A204.1 (cell line): Measurements from ENCODE around the gene PRKACA.

Experiments used
- FAIRE-seq: peaks from 2 replicates; lab custom pipeline; 2012; peaks lifted over from hg19 to GRCh38; lab: Jason Lieb, UNC

Gene PRKACA

GRCh38 chr19:14091813-14092462 is 25.6 kb downstream of the PRKACA start:
- FAIRE-seq = no peak

GRCh38 chr19:14091081-14091812 is 26.3 kb downstream of the PRKACA start:
- FAIRE-seq = no peak

- no peak for FAIRE-seq
Observed at GRCh38 chr19:14090509-14091080, 27.0 kb downstream of the PRKACA start, which contains the start of gene SAMD1. Gene SAMD1, minus strand, starts transcription at chr19:14090751.

- FAIRE-seq = no peak
Observed at GRCh38 chr19:14089662-14090508, 27.7 kb downstream of the PRKACA start.

- no peak for FAIRE-seq
Observed at GRCh38 chr19:14089412-14089661, 28.2 kb downstream of the PRKACA start.

GRCh38 chr19:14088634-14089411 is 28.7 kb downstream of the PRKACA start:
- FAIRE-seq = no peak

- FAIRE-seq = no peak
Observed at GRCh38 chr19:14086098-14086497, 31.5 kb downstream of the PRKACA start.

- FAIRE-seq = no peak
Observed at GRCh38 chr19:14085309-14085995, 32.1 kb downstream of the PRKACA start, which contains the start of gene C19orf67. Gene C19orf67, minus strand, starts transcription at chr19:14085783. Its CDS starts 156 bp downstream, at chr19:14085627.

GRCh38 chr19:14082675-14082960 is 34.9 kb downstream of the PRKACA start:
- no peak for FAIRE-seq

GRCh38 chr19:14081797-14082674 is 35.5 kb downstream of the PRKACA start:
- no peak for FAIRE-seq

GRCh38 chr19:14080887-14081796 is 36.4 kb downstream of the PRKACA start:
- FAIRE-seq = peak; percentile 99

- FAIRE-seq = no peak
Observed at GRCh38 chr19:14078411-14078810, 39.2 kb downstream of the PRKACA start.

- no peak for FAIRE-seq
Observed at GRCh38 chr19:14073925-14074838, 43.4 kb downstream of the PRKACA start.

GRCh38 chr19:14073261-14073924 is 44.2 kb downstream of the PRKACA start:
- no peak for FAIRE-seq

GRCh38 chr19:14072535-14073260 is 44.9 kb downstream of the PRKACA start, which contains the start of gene MISP3:
Gene MISP3, plus strand, starts transcription at chr19:14072786. Its CDS starts 524 bp downstream, at chr19:14073310.
- no peak for FAIRE-seq

GRCh38 chr19:14070268-14071050 is 47.1 kb downstream of the PRKACA start:
- no peak for FAIRE-seq
